NT2/D1 (cell line): ENCODE results near the gene CDC42SE2.

Experiments used
- SUZ12 ChIP-seq: IDR thresholded peaks from 2 replicates; pipeline ENCODE4 v1.6.1; 2011; ENCODE audit not compliant: insufficient read length, insufficient read depth; ENCODE audit errors: extremely low read depth
- YY1 ChIP-seq: IDR thresholded peaks from 2 replicates; pipeline ENCODE4 v1.6.1; 2011; ENCODE audit not compliant: insufficient read length, insufficient read depth
- ZNF274 ChIP-seq: IDR thresholded peaks from 2 replicates; pipeline ENCODE4 v1.6.1; 2011; ENCODE audit warnings: mild to moderate bottlenecking, low read depth, low read length

GRCh38 chr5:131379723-131380122, 115.9 kb downstream of the CDC42SE2 start:
- TF ChIP-seq ZNF274: no peak
- no peak for TF ChIP-seq SUZ12
- TF ChIP-seq YY1: no peak
